GM12892 (cell line): ENCODE measurements around the gene HDAC4.

Source experiments
- DNase-seq: peaks from one replicate; pipeline ENCODE4 v3.0.0; 2011; ENCODE audit not compliant: insufficient read length
- FAIRE-seq: peaks from 2 replicates; lab custom pipeline; 2011; peaks lifted over from hg19 to GRCh38; lab: Jason Lieb, UNC
- POLR2A ChIP-seq: IDR thresholded peaks from 2 replicates; pipeline ENCODE4 v1.6.1; 2011; ENCODE audit warnings: low read depth, low read length, control low read depth
- POLR2AphosphoS5 ChIP-seq: IDR thresholded peaks from 2 replicates; pipeline ENCODE4 v1.6.1; 2011; ENCODE audit warnings: low read depth, low read length, control low read depth
- TAF1 ChIP-seq: IDR thresholded peaks from 2 replicates; pipeline ENCODE4 v1.6.1; 2011; ENCODE audit warnings: low read depth, mild to moderate bottlenecking, control low read depth, low read length, borderline replicate concordance

The HDAC4 gene

DNA sequence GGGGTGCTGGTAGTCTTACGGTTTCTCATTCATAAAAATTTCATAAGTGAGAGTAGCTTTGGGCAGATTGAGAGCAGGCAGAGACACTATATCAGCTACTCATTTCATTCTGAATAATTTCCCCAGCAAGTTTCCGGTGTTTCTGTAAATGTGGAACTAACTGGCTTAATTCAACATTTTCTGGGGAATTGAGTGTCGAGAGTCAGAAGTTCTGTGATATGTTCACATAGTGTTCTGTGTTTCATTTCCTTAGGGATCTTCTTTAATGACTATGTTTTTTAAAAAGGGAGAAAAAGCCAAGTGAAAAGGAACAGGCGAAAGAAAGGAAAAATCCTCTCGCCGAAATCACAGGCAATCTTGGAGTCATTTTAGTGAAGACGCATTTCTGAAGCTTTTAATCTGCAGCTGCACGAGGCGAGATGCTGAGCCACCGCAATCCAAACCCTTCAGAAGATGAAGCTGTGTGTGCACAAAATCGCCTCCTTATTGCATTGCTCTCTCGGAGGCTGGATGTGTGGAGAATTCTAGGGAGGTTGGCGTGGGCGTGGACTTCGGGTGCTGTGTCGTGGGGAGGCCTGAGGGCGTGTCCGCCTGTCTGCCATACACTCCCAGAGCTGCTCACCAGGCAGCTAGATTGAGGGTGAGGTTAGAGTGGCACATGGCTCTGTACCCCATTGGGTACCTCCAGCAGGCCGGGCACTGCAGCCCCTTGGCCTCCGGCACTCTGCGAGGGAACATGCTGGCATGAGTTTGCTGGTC, 38.4 kb upstream of the HDAC4 start:
- TF ChIP-seq POLR2A, result no peak
- no peak for TF ChIP-seq POLR2AphosphoS5
- TF ChIP-seq TAF1, result no peak
- FAIRE-seq (no peak), DNase-seq (no peak)

DNA sequence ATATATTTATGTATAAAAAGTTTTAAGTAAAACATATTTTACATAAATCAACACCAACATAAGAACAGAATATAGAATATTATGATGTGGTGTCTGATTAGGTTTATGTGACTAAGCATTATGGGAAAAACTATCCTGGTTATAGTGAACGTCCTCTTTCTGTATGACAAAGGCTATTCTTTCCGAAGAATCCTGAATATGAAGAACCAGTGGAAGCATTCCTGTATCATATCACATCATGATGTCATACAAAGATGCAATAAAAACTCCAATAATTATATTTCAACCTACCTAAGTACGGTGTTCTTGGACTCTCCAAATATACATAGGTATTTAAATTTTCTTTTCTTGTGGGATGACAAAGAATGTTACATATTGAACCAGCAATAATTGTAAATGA, 37.5 kb upstream of the HDAC4 start:
- DNase-seq (no peak), FAIRE-seq (no peak)
- TF ChIP-seq POLR2A (no peak), TAF1 (no peak), POLR2AphosphoS5 (no peak)

DNA sequence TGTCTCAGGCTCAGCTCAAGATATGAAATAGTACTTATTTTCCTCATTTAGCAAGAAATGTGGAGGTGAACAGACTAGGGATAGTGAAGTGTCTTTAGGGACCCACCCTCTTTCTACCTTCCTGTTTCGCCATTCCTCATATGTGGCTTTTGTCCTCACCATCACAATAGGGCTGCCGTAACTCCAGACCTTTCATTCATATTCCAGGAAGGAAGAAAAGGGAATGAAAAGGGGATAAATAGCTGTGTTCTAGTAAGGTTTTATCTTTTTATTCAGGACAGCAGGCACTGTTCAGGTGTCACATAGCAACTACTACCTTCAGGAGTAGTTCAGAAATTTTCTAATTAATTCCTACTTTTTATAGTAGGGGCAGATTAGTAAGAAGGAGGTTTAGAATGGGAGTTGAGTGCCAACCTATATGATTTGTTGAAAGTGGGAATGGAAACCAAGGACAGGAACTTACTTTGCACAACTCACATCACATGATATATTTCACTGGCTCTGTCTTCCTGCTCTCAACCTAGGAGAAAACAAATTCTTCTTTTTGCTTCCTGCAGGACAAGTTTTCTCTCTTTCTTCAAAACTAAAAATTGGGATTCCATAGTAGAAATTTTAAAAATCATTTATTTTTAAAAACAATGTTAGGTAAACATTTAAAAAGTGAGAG, 36.0 kb upstream of the HDAC4 start:
- FAIRE-seq (no peak), DNase-seq (no peak)
- no peak for TF ChIP-seq POLR2A
- no peak for TF ChIP-seq TAF1
- TF ChIP-seq POLR2AphosphoS5, result no peak

DNA sequence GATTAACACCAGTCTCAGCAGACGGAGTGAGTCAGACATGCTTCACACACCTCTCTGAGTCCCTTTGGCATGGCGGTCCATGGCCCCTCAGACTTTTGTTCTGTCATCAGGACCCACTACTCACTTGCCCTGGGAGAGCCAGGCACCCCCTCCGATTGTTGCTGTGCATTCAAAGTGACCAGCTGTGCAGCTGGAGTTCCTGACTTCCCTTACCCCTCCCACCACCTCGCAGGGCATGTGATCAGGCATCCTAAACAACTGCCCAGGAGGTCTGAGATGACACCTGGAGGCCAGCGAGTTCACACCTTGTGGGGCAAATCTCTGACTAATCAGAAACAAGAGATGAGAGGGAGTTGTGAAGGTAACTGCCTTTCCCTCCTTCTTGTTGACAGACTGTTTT, 35.3 kb upstream of the HDAC4 start:
- FAIRE-seq, result no peak
- TF ChIP-seq POLR2A (no peak), TAF1 (no peak), POLR2AphosphoS5 (no peak)
- no peak for DNase-seq

DNA sequence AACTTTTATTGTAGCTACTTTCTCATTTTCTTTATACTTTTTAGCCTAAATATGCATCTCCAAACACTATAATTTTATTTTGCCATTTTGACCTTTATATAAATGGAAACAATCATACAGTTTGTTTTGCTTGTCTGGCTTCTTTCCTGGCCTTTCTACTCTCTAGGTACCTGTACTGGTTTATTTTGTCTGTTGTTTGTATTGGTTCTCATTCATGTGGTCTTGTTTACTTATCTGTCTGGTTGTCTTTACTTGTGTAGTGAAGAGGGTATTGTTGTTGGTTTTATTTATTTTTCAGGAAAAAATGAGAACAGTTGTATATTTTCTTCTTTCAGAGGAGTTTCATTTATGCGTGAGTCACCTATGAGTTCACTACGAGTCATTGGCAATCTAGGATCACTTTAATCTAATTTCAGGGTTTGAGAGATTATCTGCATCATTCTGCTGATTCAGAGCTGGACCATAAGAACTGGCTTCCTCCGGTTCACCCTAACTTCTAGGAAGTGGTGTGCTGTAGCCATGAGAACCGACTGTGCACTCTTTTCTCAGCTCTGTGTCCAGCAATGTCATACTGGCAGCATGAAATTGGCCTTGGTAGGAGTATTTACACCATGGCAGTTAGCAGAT, 33.1 kb upstream of the HDAC4 start:
- FAIRE-seq (no peak), DNase-seq (no peak)
- no peak for TF ChIP-seq POLR2A
- TF ChIP-seq POLR2AphosphoS5, result no peak
- no peak for TF ChIP-seq TAF1

DNA sequence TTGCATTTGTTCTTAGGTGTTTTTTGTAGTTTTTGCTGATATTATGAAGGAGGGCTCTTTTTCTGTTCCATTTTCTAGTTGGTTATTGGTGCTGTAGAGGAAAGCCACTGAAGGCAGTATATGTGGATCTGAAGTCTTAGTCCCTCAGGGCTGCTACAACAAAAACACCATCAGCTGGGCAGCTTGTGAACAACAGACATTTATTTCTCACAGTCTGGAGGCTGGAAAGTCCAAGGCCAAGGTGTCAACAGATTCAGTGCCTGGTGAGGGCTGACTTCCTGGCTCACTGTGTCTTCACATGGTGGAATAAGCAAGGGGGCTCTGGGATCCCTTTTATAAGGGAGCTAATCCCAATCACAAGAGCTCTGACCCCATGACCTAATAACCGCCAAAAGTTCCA, 31.4 kb upstream of the HDAC4 start:
- TF ChIP-seq POLR2AphosphoS5 (no peak), POLR2A (no peak), TAF1 (no peak)
- DNase-seq, result no peak
- FAIRE-seq, result no peak

DNA sequence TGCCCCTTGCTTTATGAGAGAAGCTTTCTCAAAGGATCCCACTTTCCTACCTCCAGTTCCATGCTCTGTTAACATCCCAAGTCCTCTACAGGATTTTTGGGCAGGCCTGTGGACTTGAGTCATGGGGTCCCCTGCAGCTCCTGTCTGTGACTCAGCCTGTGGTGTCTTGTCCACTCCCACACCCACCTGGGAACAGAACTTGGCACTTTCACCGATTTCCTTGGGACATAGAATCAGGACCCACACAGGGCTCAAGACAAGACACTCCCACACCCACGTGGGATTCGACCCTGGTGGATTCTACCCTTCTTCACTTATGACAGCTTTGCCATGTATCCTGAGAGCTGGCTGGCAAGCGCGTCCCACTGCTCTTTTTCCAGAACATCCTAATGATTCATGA, 30.7 kb upstream of the HDAC4 start:
- no peak for FAIRE-seq
- no peak for DNase-seq
- no peak for TF ChIP-seq POLR2AphosphoS5
- TF ChIP-seq TAF1, result no peak
- no peak for TF ChIP-seq POLR2A

DNA sequence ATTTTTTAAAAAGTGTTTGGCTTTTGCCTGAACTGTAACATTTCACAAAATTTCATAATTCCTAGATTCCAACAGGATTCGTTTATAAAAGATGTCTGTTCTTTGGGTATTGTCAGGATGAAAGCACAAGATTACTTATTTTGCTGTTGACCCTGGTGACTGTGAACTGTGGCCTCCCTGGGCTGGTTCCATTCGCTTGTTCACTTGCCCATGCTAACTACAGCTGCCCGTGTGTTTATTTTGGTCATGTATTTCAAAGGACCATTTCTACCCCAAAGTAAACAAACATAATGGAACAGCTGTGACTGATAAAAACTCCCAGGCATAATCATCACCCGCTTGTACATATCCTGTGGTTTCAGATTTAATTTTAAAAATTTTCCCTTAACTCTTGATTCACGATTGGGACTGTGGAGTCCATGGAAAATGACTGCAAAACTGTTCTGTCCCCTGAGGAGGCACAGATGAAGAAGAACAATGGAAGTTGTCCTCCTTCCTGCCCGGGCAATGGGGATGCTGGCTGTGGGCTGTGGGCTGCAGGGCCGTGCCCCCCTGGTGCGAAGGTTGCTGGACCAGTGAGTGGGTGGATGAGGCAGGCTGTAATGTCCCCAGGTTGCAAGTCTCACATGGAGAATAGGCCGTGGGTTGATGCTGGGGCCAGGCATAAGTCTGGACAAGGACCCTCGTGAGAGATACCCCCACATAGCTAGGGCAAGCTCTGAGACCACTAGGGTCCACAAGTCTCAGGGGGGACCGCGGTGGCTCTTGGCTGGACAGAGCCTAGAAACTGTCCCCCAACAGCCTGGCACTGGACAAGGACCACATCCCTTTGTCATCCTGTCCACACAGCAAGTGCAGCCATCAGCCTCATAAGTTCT, 28.9 kb upstream of the HDAC4 start:
- DNase-seq, result no peak
- FAIRE-seq, result no peak
- TF ChIP-seq TAF1, result no peak
- no peak for TF ChIP-seq POLR2AphosphoS5
- no peak for TF ChIP-seq POLR2A

DNA sequence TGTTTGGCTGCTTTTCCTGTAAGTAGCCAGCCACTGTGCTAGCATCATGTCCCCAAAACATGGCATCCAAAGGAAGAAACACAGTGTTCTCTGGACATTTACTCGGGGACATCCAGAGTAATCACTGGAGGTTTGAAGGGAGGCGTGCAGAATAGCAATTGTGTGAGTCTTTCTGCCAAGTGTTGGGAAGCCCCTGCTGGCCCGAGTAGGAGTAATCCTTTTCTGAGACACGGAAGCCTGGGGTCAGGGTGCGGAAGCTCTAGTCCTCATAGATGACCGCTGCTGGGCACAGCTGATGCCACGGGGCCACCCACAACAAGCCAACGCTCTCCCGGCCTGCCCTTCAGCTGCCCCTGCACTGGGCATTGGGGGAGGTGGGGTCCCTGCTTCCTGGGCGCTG, 24.8 kb upstream of the HDAC4 start:
- DNase-seq, result no peak
- TF ChIP-seq POLR2A (no peak), TAF1 (no peak), POLR2AphosphoS5 (no peak)
- FAIRE-seq, result no peak

DNA sequence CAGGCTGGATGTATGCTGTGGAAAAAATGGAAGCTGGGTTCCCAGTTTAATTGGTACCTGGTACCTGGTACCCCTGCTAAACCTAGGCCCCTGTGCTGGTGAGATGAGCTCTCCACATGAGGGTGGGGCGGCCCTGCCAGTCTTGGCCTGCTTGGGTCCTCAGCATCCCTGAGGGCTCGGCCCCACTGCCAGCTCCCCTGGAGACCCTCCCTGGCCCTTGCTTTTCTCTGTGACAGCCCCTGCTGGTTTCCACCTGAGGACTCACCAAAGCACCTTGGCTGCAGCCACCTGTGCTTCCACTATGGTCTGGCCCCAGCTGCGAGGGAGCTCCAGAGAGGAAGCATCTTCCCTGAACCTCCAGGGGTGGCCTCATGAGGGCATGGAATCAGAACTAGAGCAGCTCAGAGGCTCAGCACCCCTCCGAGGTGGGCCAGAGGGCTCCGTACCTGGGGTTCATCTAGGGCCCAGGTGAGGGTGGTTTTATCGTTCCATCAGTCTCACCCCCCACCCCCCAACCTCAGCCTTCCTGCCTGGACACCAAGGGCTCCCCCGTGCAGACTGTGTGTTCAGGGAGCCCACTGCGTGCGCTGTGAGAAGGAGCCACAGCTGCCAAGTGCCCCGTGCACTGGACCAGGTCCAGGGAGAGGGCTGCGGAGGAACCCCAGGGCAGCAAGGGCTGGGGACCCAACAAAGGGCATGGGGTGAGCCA, 23.7 kb upstream of the HDAC4 start:
- FAIRE-seq, result no peak
- TF ChIP-seq POLR2A (no peak), TAF1 (no peak), POLR2AphosphoS5 (no peak)
- no peak for DNase-seq
